HG03354 (cell line): ENCODE measurements around the gene ABAT.

Experiments used
- ATAC-seq: cut with Tn5 transposase; IDR thresholded peaks from one replicate; pipeline ENCODE4 v1.9.1; 2021; ENCODE audit warnings: mild to moderate bottlenecking; ENCODE audit not compliant: unreplicated experiment, poor library complexity, severe bottlenecking

ABAT gene

DNA sequence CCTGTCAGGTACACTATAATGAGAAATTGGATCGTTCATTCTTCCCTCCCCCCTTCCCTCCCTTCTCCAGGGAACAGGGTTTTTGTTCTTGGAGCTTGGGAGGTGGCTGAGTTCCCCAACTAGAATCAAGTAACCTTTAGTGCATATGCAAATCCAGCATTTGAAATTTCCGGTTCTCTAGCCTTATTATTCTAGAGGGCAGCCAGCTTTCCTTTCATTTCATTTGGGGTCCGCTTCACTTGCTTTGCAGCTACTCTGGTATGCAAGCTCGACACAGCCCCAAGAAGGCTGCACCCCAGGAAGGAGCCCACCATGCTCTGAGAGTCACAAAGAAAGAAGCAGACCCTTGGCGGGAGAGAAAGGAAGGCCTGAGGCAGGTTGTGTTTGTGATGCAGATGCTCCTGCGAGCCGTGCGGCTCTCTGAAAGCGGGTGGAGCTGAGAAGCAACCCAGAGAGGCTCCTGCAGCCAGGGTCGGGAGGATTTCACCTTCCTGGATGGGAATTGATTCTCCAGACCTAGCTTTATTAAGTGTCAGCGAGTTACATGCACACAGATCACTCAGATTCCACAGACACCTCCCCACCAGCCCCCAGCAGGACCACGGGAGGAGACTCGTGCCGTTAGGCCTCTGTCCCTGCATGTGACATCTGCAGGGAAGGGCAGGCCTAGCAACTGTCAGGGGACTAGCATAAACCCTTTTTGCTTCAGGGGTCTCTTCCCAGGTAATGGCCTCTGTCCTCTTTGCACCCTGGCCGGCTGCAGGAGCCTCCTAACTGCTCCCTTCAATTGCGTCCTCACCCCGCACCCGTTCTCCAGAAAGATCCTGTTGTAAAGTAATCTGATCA, 157.7 kb downstream of the ABAT start:
- ATAC-seq = no peak

DNA sequence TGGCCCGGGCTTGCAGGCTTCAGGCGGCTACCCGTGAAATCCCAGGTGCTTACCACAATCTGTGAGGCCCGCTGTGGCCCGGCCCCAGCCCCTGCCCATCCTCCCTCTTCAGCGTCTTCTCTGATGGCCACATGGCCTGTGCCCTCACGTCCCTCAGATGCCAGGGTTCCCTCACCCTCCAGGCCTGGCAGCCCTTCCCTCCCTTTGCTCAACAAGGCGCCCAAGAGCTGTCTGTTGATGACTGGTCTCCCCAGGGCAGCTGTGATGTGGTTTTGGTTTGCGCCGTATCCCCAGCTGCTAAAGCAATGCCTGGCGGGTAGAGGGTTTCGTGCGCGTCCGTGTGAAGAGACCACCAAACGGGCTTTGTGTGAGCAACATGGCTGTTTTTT, 158.3 kb downstream of the ABAT start:
- ATAC-seq = no peak
